K562 (cell line): ENCODE results near the gene TTK. TPM values are rescaled to one million over a fixed set of nuclear protein-coding genes. Genes with fewer than 3 reads are reported as not detected.

ENCODE experiments used
- ATAC-seq: fragments of 200-7000 bp; cut with Tn5 transposase; 3 replicates; pipeline ENCODE4 v1.9.1; 2020; ENCODE audit warnings: moderate library complexity
- BruUV-seq: library from RNA; stranded (reverse); fragments of 400-500 nt; replicated peaks from 2 replicates; lab custom pipeline; 2021; lab: Mats Ljungman, UMichigan
- CTCF ChIA-PET: fragments of 300-600 bp; formaldehyde crosslinking; extraction: SDS; loops from one replicate; lab custom pipeline; 2021; ENCODE audit warnings: low intra/inter-chr PET ratio; lab: Yijun Ruan, JAX
- POLR2A ChIA-PET: fragments of 300-600, 350-650 bp; sonication (Branson Sonifier 250); formaldehyde crosslinking; extraction: SDS; loops from one replicate; lab custom pipeline; 2021; ENCODE audit warnings: antibody characterized with exemption, inconsistent platforms; lab: Yijun Ruan, JAX
- DNase-seq, 4 experiments: peaks; one replicate each; pipeline versions ENCODE4 v3.0.0 to v3.0.0-alpha.2; 2011 to 2018; ENCODE audit warnings: low spot score in 3 of 4, mixed read lengths in 3 of 4; ENCODE audit errors: extremely low read depth in 1 of 4
- FAIRE-seq: peaks from 2 replicates; lab custom pipeline; 2011; peaks lifted over from hg19 to GRCh38; lab: Jason Lieb, UNC
- H2AFZ ChIP-seq: 2 replicates; pipeline ENCODE4 v1.6.0; 2011; ENCODE audit warnings: low read depth, low read length, control low read depth, inconsistent platforms
- H3K27ac ChIP-seq: fragments of 200-600 bp; 3 replicates; pipeline ENCODE4 v1.8.0; 2011; ENCODE audit warnings: low read depth, mild to moderate bottlenecking, control low read depth, inconsistent platforms, low read length, moderate library complexity, mixed read lengths; ENCODE audit errors: extremely low read depth
- H3K27me3 ChIP-seq, 2 experiments: fragments of 300-600 bp in 1 of 2; 2 replicates in 1 of 2; 3 replicates in 1 of 2; pipeline versions ENCODE4 v1.6.0 to v1.8.0; 2011; ENCODE audit warnings: inconsistent platforms in 2 of 2, low read length in 2 of 2, mild to moderate bottlenecking in 1 of 2, mixed read lengths in 1 of 2, moderate library complexity in 1 of 2; ENCODE audit not compliant: control insufficient read depth in 2 of 2, insufficient read depth in 2 of 2
- H3K36me3 ChIP-seq: fragments of 300-600 bp; 3 replicates; pipeline ENCODE4 v1.8.0; 2011; ENCODE audit warnings: mild to moderate bottlenecking, low read length, inconsistent platforms; ENCODE audit not compliant: control insufficient read depth, insufficient read depth
- H3K4me1 ChIP-seq, 2 experiments: fragments of 200-600 bp in 1 of 2; replicated peaks in 1 of 2; 2 replicates in 1 of 2; 3 replicates in 1 of 2; pipeline versions ENCODE4 v1.5.1 to v1.8.0; 2011; ENCODE audit warnings: inconsistent platforms in 2 of 2, low read length in 2 of 2, mild to moderate bottlenecking in 1 of 2, mixed read lengths in 1 of 2, moderate library complexity in 1 of 2; ENCODE audit not compliant: control insufficient read depth in 2 of 2, insufficient read depth in 2 of 2
- H3K4me2 ChIP-seq: 2 replicates; pipeline ENCODE4 v1.6.1; 2011; ENCODE audit warnings: low read length, control low read depth, inconsistent platforms, mixed read lengths; ENCODE audit not compliant: insufficient read depth
- H3K4me3 ChIP-seq: fragments of 200-600 bp; sonication (generic), shearing (Covaris generic); 2 replicates; pipeline ENCODE4 v1.5.1; 2016; ENCODE audit warnings: control low read depth, inconsistent platforms
- H3K79me2 ChIP-seq: fragments of 200-600 bp; 3 replicates; pipeline ENCODE4 v1.8.0; 2011; ENCODE audit warnings: low read length, inconsistent platforms; ENCODE audit not compliant: control insufficient read depth, insufficient read depth
- H3K9ac ChIP-seq, 2 experiments: 2 replicates each; pipeline versions ENCODE4 v1.6.0 to v1.6.1; 2011; ENCODE audit warnings: low read depth in 2 of 2, low read length in 2 of 2, control low read depth in 1 of 2, inconsistent platforms in 1 of 2, mild to moderate bottlenecking in 1 of 2, mixed read lengths in 1 of 2; ENCODE audit not compliant: insufficient read depth in 1 of 2
- H3K9me1 ChIP-seq: one replicate; pipeline ENCODE4 v1.6.0; 2011; ENCODE audit warnings: inconsistent platforms, mild to moderate bottlenecking, low read length, moderate library complexity; ENCODE audit not compliant: control insufficient read depth, insufficient read depth
- H3K9me3 ChIP-seq: replicated peaks from 2 replicates; pipeline ENCODE4 v1.5.1; 2011; ENCODE audit warnings: low read depth, low read length, inconsistent platforms; ENCODE audit not compliant: control insufficient read depth, insufficient read depth
- H4K20me1 ChIP-seq: replicated peaks from 2 replicates; pipeline ENCODE4 v1.6.1; 2011; ENCODE audit warnings: low read length, inconsistent platforms, mixed read lengths; ENCODE audit not compliant: control insufficient read depth, insufficient read depth
- E2F4 ChIP-seq: sonication (generic); formaldehyde crosslinking; IDR thresholded peaks from 2 replicates; pipeline ENCODE4 v1.8.0; 2022; ENCODE audit warnings: mild to moderate bottlenecking, low read depth, missing genetic modification reagents
- FOSL1 ChIP-seq: fragments of 200-800 bp; sonication (Bioruptor generic); conservative IDR thresholded peaks from 2 replicates; pipeline ENCODE4 v1.6.1; 2016; ENCODE audit warnings: missing genetic modification characterization, missing compliant biosample characterization
- FOXP1 ChIP-seq: sonication (generic); formaldehyde crosslinking; IDR thresholded peaks from 2 replicates; pipeline ENCODE4 v1.8.0; 2022; ENCODE audit warnings: mild to moderate bottlenecking, missing genetic modification reagents
- GTF2B ChIP-seq: IDR thresholded peaks from 2 replicates; pipeline ENCODE4 v1.6.1; 2011; ENCODE audit not compliant: insufficient read length; ENCODE audit errors: extremely low read depth
- HDAC2 ChIP-seq: fragments of 450-650 bp; IDR thresholded peaks from 2 replicates; pipeline ENCODE4 v1.6.1; 2016; ENCODE audit warnings: mild to moderate bottlenecking
- HMBOX1 ChIP-seq: sonication (generic); IDR thresholded peaks from 2 replicates; pipeline ENCODE4 v1.6.1; 2016
- MITF ChIP-seq: IDR thresholded peaks from 2 replicates; pipeline ENCODE4 v1.6.1; 2014; ENCODE audit warnings: antibody characterized with exemption
- MXI1 ChIP-seq: IDR thresholded peaks from 2 replicates; pipeline ENCODE4 v1.6.1; 2011; ENCODE audit warnings: low read depth, mild to moderate bottlenecking, improper control_type of control experiment, low read length
- NEUROD1 ChIP-seq: fragments of 150-350 bp; IDR thresholded peaks from 2 replicates; pipeline ENCODE4 v1.6.1; 2014; ENCODE audit warnings: borderline replicate concordance, low read length, low read depth; ENCODE audit not compliant: partially characterized antibody
- NFATC3 ChIP-seq: fragments of 450-650 bp; IDR thresholded peaks from 2 replicates; pipeline ENCODE4 v1.6.1; 2017; ENCODE audit warnings: mild to moderate bottlenecking
- PHB ChIP-seq: fragments of 250-450 bp; sonication (Bioruptor Pico); IDR thresholded peaks from 2 replicates; pipeline ENCODE4 v1.5.0; 2021
- RUNX1 ChIP-seq: sonication (generic); IDR thresholded peaks from 2 replicates; pipeline ENCODE4 v1.6.1; 2016; ENCODE audit warnings: antibody characterized with exemption, low read depth
- SIRT6 ChIP-seq: IDR thresholded peaks from one replicate; pipeline ENCODE4 v1.6.1; 2012; ENCODE audit warnings: low read depth, mild to moderate bottlenecking, control low read depth, inconsistent platforms, low read length, moderate library complexity
- TCF7 ChIP-seq: sonication (generic); IDR thresholded peaks from 2 replicates; pipeline ENCODE4 v1.6.1; 2016; ENCODE audit warnings: antibody characterized with exemption, borderline replicate concordance
- TEAD2 ChIP-seq: fragments of 450-650 bp; IDR thresholded peaks from 2 replicates; pipeline ENCODE4 v1.6.1; 2016; ENCODE audit warnings: missing genetic modification characterization, control low read depth, missing compliant biosample characterization
- ZKSCAN8 ChIP-seq: fragments of 200-800 bp; sonication (Bioruptor generic); IDR thresholded peaks from 2 replicates; pipeline ENCODE4 v1.6.1; 2016; ENCODE audit warnings: missing genetic modification characterization, missing compliant biosample characterization
- ZNF583 ChIP-seq: fragments of 250-450 bp; sonication (Bioruptor Pico); IDR thresholded peaks from 2 replicates; pipeline ENCODE4 v1.4.0; 2020
- WGBS: fragments of 100-300 bp; shearing (Covaris generic); methylation state at CpG from one replicate; pipeline ENCODE4 v1.1.6; 2016; ENCODE audit warnings: low coverage, mixed read lengths; ENCODE audit not compliant: insufficient coverage; ENCODE audit errors: missing lambda C conversion rate; 5-methylcytosine and 5-hydroxymethylcytosine counted together
- in situ Hi-C: fragments of 300-500 bp; cut with MboI; formaldehyde crosslinking; loops from 4 replicates; pipeline ENCODE4 v1.15.0; 2018; ENCODE audit warnings: inconsistent platforms, mixed read lengths
- intact Hi-C: fragments of 100-400 bp; cut with micrococcal nuclease; formaldehyde crosslinking; loops from 2 replicates; pipeline ENCODE4 v1.14.2; 2022
- polyA plus RNA-seq, 8 experiments: library from polyadenylated mRNA; depleted of rRNA in 4 of 8; stranded (reverse) in 5 of 8; unstranded in 3 of 8; fragments of >200 nt; fragmentation: Nextera tagmentation in 2 of 8; fragmentation: Illumina TruSeq in 1 of 8; extraction: Ambion mirVana in 2 of 8; extraction: Trizol in 1 of 8; gene quantifications; 2 replicates each; pipeline versions ENCODE4 v1.2.1 to v1.2.3, GENCODE V29; 2011 to 2014; ENCODE audit warnings: inconsistent platforms in 1 of 8, missing spikeins in 1 of 8
- total RNA-seq, 7 experiments: library from RNA; depleted of rRNA in 6 of 7; stranded (reverse); fragments of >200 nt in 6 of 7; fragmentation: Illumina TruSeq in 2 of 7; extraction: Trizol in 2 of 7; gene quantifications; 2 replicates each; pipeline versions ENCODE4 v1.2.1 to v1.2.3, GENCODE V29; 2011 to 2021; ENCODE audit warnings: low replicate concordance in 1 of 7

The TTK gene
- total and polyA plus RNA-seq, 9 of the 15 experiments (the other 6 are each of a cell fraction or from before 2014, with no cell fraction given) = 32.7 to 58.9 (median 52.8) TPM

GRCh38 chr6:79981652-79982051, 22.8 kb upstream of the TTK start:
- no peak for FAIRE-seq
- DNase-seq = no peak
- Histone ChIP-seq H3K4me3 (no peak overlapping the region), H4K20me1 (no peaks in the 10 kb centered on the region), H3K9me1 (no peaks in the 10 kb centered on the region), H3K9me3 (no peaks in the 10 kb centered on the region), H3K9ac (no peak overlapping the region), H3K36me3 (no peaks in the 10 kb centered on the region), H2AFZ (no peak overlapping the region), H3K79me2 (no peaks in the 10 kb centered on the region), H3K4me2 (no peak overlapping the region), H3K27ac (no peak overlapping the region), H3K27me3 (no peaks in the 10 kb centered on the region), H3K4me1 (no peaks in the 10 kb centered on the region)
- in situ Hi-C loops (no loop called here), intact Hi-C loops (no loop called here)
- ChIA-PET CTCF (interaction anchor here (0.5 kb wide), 1 partner anchor 1041 kb away, joined by 3 read pairs; no protein-coding TSS in a partner anchor), POLR2A (interaction anchor here (1.3 to 1.7 kb wide), 2 partner anchors 17 to 33 kb away, joined by 3 to 5 read pairs; no protein-coding TSS in a partner anchor)
- ATAC-seq = no peak
- TF ChIP-seq SIRT6 = no peak
- no peak for TF ChIP-seq PHB (CRISPR knock-in tag)
- TF ChIP-seq HMBOX1 = no peak
- no peak for TF ChIP-seq GTF2B
- TF ChIP-seq NFATC3 = no peak
- no peak for TF ChIP-seq NEUROD1
- no peak for TF ChIP-seq FOSL1 (tag)
- TF ChIP-seq ZKSCAN8 (CRISPR knock-in tag) = no peak
- no peak for TF ChIP-seq ZNF583 (CRISPR knock-in tag)
- no peak for TF ChIP-seq HDAC2
- no peak for TF ChIP-seq FOXP1
- TF ChIP-seq MITF = no peak
- no peak for TF ChIP-seq RUNX1
- TF ChIP-seq TEAD2 (tag) = no peak
- no peak for TF ChIP-seq E2F4 (CRISPR knock-in tag)
- no peak for TF ChIP-seq MXI1
- no peak for TF ChIP-seq TCF7
- no TSS peak for BruUV-seq
- WGBS = 1% methylated on average over 4 of the region's 4 CpGs
